SU-DHL-6 (cell line): ENCODE results near the gene MAML3.

Source experiments
- CTCF ChIP-seq: fragments of 200-600 bp; sonication (generic); IDR thresholded peaks from one replicate; pipeline ENCODE4 v1.5.1; 2017; ENCODE audit warnings: antibody characterized with exemption, mild to moderate bottlenecking, low read length, moderate library complexity; ENCODE audit not compliant: insufficient read depth, poor library complexity, severe bottlenecking
- EZH2phosphoT487 ChIP-seq: fragments of 200-600 bp; sonication (generic), shearing (Covaris generic); conservative IDR thresholded peaks from 2 replicates; pipeline ENCODE4 v1.6.1; 2018; ENCODE audit warnings: mild to moderate bottlenecking, antibody characterized with exemption, low read length, moderate library complexity, mixed read lengths

- TF ChIP-seq CTCF: no peak
- no peak for TF ChIP-seq EZH2phosphoT487
These were observed 481.3 kb downstream of the MAML3 start for GRCh38 chr4:139672732-139673131.
